Gastrocnemius medialis (tissue), 4 donors: ENCODE measurements around the gene TNS3.

Source experiments
- CTCF ChIP-seq, 5 experiments: fragments of 450-650 bp in 3 of 5; fragments of 200-600 bp in 2 of 5; sonication (generic) in 2 of 5; IDR thresholded peaks in 4 of 5; conservative IDR thresholded peaks in 1 of 5; 1 replicate in 4 of 5; 2 replicates in 1 of 5; pipeline ENCODE4 v1.5.1; 2016 to 2019; ENCODE audit warnings: antibody characterized with exemption in 5 of 5, mild to moderate bottlenecking in 3 of 5, moderate library complexity in 3 of 5
- POLR2A ChIP-seq, 2 donors: fragments of 450-650 bp; IDR thresholded peaks; one replicate each; pipeline ENCODE4 v1.6.1; 2017; ENCODE audit warnings: antibody characterized with exemption in 2 of 2, mild to moderate bottlenecking in 2 of 2, moderate library complexity in 2 of 2

GRCh38 chr7:47390914-47391313 is 191.0 kb downstream of the TNS3 start:
- no peak for TF ChIP-seq CTCF (IDR thresholded peaks at IDR 0.05 in 4 of 5, conservative IDR thresholded peaks at IDR 0.05 in 1 of 5)
- TF ChIP-seq POLR2A (IDR thresholded peaks at IDR 0.05): no peak
